ELF-1 (cell line): Measurements from ENCODE around the gene KATNB1.
"Not testable (repeated sequence)": the region's sequence is repeated elsewhere in the genome, so short reads cannot be mapped to it uniquely, and the experiment has no call there.

ENCODE experiments used
- DNase-seq: peaks from one replicate; pipeline ENCODE4 v3.0.0-alpha.2; 2016; ENCODE audit warnings: low read depth, low spot score

KATNB1 gene

GRCh38 chr16:57725976-57726375 is 9.6 kb upstream of the KATNB1 start:
- DNase-seq, result no peak

DNA sequence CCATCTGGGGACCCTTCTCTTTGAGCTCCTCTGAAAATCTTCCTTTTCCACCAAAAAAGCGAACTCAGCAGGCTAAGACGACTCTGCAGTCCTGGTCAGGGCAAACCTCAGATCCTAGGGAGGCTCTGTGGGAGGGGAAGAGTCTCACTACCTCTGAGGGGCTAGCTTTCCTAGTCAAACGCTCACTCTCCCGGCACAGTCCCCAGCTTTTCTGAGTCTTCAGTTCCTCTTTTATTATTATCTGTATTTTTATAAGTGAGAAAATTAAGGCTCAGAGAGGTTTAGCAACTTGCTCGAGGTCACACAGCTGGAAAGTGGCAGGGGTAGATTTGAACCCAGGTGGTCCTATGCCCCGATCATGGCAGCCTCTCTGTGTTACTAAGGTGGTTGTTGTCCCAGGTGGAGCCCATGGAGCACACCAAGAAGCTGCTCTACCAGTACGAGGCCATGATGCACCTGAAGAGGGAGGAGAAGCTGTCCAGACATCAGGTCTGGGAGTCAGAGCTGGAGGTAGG is 9.1 kb upstream of the KATNB1 start:
- no peak for DNase-seq

- DNase-seq, result no peak
Observed at GRCh38 chr16:57727610-57728009, 8.0 kb upstream of the KATNB1 start.

- DNase-seq, result no peak
Observed at GRCh38 chr16:57728336-57729181, 7.0 kb upstream of the KATNB1 start.

DNA sequence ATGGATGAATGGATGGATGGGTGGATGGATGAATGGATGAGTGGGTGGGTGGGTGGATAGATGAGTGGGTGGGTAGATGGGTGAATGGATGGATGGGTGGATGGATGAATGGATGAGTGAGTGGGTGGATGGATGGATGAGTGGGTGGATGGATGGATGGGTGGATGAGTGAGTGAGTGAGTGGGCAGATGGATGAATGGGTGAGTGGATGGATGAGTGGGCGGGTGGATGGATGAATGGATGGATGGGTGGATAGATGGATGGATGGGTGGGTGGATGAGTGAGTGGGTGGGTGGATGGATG is 6.4 kb upstream of the KATNB1 start:
- DNase-seq, result no peak

DNA sequence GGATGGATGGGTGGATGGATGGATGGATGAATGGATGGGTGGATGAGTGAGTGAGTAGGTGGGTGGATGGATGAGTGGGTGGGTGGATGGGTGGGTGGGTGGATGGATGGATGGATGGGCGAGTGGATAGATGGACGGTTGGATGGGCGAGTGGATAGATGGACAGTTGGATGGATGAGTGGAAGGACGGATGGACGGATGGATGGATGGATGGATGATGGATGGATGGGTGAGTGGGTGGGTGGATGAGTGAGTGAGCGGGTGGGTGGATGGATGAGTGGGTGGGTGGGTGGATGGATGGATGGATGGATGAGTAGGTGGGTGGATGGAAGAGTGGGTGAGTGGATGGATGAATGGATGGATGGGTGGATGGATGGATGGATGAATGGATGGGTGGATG is 5.7 kb upstream of the KATNB1 start:
- DNase-seq, result not testable (repeated sequence)

DNA sequence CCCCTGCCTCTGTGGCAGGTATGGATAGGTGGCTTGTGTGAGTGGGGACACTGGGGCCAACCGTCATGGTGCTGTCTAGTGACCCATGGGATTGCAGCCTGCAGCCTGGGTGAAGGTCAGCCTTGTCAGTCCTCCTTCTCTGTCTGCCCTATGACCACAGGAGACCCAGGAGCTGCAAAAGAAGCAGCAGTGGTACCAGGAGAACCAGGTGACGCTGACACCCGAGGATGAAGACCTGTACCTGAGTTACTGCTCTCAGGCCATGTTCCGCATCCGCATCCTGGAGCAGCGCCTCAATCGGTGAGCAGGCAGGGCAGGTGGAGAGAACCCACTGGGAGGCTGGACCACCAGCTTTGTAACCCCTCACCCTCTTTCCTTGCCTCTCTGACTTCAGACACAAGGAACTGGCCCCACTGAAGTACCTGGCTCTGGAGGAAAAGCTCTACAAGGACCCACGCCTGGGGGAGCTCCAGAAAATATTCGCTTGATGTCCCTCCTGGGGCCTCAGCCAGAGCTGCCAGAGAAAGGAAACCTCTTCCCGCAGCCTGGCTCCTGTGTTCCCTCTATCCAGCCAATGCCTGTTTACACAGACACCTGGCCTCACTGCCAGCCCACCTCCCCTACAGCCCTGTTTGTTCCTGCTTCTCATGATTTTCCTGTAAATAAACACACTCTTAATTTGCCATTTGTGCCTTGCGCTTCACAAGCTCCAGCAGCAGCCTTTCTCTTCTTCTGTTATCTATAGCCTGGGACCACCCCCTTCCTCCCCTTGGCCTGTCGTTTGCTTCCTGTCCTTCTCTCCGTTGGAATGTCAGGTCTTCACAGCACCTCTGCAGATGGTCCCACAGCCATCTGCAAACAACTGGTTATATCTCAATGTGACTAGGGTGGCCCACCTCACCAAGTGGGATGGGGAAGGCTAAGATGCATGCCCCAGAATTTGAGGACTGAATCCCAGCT is 4.5 kb upstream of the KATNB1 start:
- no peak for DNase-seq

- DNase-seq, result no peak
Observed at GRCh38 chr16:57732037-57732436, 3.5 kb upstream of the KATNB1 start.

- no peak for DNase-seq
Observed at GRCh38 chr16:57732714-57733113, 2.9 kb upstream of the KATNB1 start.

DNA sequence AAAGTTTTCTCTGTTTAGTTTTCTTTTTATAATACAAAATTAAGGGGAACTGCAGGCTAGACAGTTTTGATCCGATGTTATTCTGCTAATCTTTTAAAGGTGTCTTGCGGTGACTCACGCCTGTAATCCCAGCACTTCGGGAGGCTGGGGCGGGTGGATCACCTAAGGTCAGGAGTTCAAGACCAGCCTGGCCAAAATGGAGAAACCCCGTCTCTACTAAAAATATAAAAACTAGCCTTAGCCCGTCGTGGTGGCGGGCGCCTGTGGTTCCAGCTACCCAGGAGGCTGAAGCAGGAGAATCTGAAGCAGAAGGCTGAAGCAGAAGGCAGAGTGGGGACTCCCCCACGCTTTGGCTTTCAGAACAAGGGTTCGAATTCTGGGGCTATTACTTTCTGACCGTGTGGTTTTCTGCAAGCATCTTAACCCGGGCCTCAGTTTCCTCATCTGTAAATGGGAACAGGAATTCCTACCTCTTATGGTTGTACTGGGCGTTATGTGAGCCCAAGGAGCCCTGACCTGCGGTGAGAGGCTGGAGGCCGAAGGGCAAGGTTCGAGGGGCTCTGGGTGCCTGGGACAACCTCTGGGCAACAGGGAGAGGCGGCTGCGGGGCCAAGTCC is 1.2 kb upstream of the KATNB1 start:
- DNase-seq, result no peak

DNA sequence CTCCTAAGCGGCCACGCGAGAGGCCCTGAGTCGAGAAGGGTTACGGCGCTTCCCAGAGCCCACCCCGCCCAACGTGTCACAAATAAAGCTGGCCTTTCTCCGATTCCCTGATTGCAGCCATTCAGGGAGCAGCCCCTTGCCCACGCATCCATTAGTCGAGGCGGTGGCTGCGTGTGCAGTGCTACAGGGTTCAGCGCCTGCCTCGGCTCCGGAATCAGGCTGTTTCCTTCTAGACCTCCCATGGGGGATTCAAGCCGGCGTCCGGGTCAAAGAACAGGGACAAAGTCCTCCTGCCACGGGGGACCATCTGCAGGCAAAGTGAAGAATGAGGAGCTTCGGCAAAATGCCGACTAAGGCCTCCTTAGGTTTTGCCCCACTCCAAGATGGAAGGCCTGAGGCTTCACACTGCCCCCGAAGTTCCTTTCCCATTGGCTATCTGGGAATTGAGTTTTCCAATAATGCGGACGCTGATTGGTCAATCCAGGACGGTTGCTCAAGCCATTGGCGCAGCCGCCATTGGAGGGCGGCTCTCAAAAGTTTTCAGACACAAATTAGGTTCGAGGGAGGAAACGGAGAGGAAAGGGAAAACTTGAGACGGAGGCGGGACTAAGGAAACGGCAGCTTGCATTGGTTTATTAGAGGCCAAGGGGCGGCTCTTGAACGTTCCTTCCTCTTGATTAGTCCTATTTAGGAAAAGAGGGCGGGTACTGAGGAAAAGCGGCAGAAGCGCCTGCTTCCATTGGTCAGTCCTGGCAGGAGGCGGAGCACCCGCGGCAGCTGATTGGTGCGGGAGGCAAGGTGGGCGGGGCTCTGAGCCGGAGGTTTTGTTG is 430 bp upstream of the KATNB1 start:
- DNase-seq, result peak; percentile 100

DNA sequence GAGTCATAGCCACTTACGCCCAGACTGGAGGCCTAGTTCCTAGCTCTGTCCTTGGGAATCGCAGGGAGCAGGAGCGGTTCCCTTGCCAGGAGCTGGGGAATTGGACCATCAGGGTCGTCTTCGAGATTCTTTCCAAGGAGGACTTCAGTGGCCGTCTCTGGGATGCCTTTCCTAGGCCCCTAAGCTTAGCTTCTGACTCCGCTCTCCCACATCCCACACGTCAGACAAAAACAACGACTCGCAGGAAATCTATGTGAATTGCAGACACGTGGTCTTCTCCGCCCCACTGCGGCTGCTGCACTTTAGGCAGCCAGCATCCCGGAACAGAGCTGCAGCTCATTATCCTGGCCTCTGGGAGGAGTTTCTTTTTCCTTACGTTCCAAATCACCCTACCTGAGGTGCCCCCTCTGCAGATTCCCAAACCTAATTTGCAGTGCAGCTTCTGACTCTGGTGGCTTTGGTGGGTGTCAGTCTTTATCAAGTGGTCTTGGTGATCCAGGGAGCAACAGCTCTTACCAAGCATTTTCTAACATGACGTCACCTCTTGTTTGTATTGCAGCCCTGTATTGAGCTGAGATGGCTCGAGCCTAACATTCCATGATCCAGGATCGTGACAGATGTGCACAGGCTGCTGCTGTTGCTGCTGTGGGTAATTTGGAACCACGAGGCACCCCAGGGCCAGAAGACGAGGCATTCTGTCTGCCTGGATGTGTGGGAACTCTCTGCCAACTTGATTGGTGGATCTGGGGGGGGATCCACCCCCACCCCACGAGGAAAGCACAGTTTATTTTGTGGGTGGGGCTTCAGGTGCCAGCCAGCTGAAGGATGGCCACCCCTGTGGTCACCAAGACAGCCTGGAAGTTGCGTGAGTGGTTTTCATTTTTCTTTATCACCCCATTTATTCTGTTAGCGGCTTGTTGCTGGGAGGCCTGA is 1.1 kb downstream of the KATNB1 start:
- peak; percentile 80 for DNase-seq

DNA sequence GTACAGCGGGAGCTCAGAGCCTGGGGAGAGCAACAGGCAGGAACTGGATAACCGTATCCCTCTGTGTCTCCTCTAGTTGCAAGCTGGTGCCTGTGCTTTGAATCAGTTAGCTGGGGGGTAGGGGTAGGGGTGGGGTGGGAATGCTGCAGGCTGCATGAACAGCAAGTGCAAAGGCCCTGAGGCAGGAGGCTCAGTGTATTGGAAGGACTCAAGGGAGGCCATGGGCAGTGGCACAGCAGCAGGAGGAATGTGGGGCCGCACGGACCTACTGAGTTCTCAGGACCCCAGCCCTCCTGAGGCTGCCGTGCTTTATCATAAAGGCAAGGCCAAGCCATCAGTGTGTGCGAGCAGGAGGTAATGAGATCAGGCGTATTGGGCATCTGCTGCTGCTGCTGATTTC is 3.3 kb downstream of the KATNB1 start:
- no peak for DNase-seq

DNA sequence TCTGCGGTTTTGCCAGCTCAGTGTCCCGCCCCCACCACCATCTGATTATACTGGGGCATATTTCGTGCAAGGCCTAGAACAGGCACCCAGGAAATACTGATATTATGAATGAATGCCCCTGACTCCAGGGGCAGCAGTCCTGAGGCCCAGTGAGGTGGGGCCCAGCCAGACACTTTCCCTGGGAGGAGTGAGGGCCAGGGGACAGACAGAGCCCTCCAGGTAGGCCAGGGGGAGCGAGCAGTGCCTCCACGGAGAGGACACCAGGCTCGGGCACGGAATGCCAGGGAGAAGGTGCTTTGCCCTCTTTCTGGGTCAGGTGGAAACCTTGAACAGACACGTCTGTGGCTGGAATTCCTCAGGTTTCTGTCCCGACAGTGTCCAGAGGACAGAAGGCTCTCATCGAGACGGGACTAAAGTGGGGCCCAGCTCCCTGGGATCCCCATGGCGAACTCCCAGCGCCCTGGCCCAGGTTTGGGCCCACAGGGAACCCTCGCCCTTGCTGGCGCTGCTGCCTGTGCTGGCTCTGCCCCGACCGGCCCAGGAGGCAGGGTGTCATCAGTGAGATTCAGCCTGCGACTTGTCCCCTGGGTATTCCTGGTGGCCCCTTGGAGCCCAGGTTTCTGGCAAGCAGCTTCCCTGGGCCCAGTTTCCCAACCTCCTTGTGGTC is 4.3 kb downstream of the KATNB1 start:
- DNase-seq, result no peak

DNA sequence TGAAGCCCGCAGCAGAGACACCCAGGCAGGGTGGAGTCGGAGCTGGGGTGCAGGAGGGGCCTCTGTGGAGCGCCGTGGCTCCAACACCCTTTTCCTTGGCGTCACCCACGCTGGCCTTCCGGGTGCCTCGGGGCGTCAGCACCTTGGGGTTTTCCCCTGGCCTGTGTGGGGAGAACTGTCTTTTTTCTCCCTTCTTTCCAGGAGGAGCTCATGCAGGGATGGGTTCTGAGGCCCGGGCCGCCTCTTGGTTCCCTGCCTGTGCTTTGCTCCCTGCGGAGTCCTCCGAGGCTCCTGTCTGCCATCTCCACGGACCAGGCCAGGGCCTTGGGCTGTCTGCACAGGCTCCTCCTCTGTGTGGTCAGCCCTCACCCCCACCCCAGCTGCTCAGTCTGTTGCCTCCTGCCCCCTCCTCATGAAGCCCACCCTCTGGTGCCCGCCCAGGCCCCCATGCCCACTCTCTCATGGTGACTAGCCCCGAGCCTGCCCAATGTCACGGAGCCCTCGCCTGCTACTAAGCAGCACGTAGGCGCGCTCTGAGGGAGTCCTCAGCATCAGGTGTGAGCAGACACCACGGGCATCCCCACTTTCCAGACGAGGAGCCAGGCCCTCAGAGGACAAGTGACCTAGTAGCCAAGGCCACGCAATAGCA is 5.0 kb downstream of the KATNB1 start:
- DNase-seq, result no peak

GRCh38 chr16:57741660-57742191 is 6.2 kb downstream of the KATNB1 start:
- DNase-seq, result no peak

DNA sequence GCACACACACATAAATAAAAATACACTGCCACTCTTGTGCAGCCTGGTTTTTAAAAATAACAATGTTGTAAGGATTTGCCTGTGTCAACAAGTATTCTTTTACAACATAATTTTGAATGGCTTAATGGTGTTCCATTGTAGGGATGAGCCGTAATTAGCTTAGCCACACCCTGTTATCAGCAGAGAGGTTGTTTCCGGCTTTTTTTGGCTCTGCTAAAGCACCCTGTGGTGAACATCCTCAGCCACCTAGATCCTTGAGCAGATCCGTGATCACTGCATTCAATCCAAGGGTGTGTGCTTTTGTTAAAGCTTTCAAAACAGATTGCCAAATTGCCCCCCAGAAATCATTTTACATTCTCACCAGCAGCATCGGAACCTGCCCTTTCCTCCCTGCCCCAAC is 7.0 kb downstream of the KATNB1 start:
- DNase-seq, result no peak

DNA sequence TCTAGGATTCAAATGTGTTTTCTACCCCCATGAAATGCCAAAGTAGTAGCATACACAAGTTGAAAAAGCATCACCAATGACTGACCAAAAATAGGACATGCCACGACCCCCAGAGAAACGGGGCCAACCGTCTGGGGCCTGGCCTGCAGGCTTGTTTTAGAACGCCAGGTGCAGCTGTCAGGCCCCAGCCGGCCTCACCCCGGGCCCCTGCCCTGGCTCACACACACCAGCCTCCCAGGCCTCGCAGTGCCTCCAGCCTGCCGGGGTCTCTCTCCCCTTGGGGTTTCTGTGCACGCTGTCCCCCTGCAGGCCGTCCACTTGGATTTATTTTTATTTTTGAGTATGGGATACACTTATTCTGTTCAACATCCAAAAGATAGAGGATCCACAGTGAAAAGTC is 7.9 kb downstream of the KATNB1 start:
- DNase-seq, result no peak
